GM12878 (cell line): ENCODE results near the gene AGBL4. TPM values are rescaled to one million over a fixed set of nuclear protein-coding genes. Genes with fewer than 3 reads are reported as not detected.

Source experiments
- ATAC-seq: fragments of 200-7000 bp; cut with Tn5 transposase; 3 replicates; pipeline ENCODE4 v1.9.1; 2020; ENCODE audit warnings: mild to moderate bottlenecking, moderate library complexity
- BruUV-seq: library from RNA; stranded (reverse); fragments of 400-500 nt; replicated peaks from 2 replicates; lab custom pipeline; 2021; lab: Mats Ljungman, UMichigan
- CTCF ChIA-PET: fragments of 300-600 bp; sonication (Branson Sonifier 250); formaldehyde crosslinking; extraction: SDS; loops from one replicate; lab custom pipeline; 2021; ENCODE audit warnings: inconsistent platforms; lab: Yijun Ruan, JAX
- POLR2A ChIA-PET: fragments of 350-600 bp; formaldehyde crosslinking; extraction: SDS; loops from one replicate; lab custom pipeline; 2021; ENCODE audit warnings: inconsistent platforms; lab: Charles Lee
- RAD21 ChIA-PET: fragments of 300-600 bp; sonication (Branson Sonifier 250); formaldehyde crosslinking; loops from one replicate; lab custom pipeline; 2023; ENCODE audit warnings: antibody characterized with exemption; ENCODE audit not compliant: unreplicated experiment; lab: Charles Lee
- SMC1A ChIA-PET: fragments of 300-600 bp; sonication (Branson Sonifier 250); formaldehyde crosslinking; loops from one replicate; lab custom pipeline; 2023; ENCODE audit not compliant: unreplicated experiment, uncharacterized antibody; lab: Charles Lee
- DNase-seq: peaks from one replicate; pipeline ENCODE4 v3.0.0-alpha.2; 2011; ENCODE audit warnings: low read depth, low spot score
- FAIRE-seq: peaks from 3 replicates; lab custom pipeline; 2011; peaks lifted over from hg19 to GRCh38; lab: Jason Lieb, UNC
- H2AFZ ChIP-seq: 2 replicates; pipeline ENCODE4 v1.6.0; 2011; ENCODE audit warnings: low read depth, low read length, control low read depth; ENCODE audit not compliant: control insufficient read depth
- H3K27ac ChIP-seq: 2 replicates; pipeline ENCODE4 v1.5.1; 2011; ENCODE audit warnings: control low read depth; ENCODE audit not compliant: control insufficient read depth, insufficient read depth
- H3K27me3 ChIP-seq, 2 experiments: replicated peaks in 1 of 2; 2 replicates each; pipeline versions ENCODE4 v1.6.0 to v1.6.1; 2011; ENCODE audit warnings: low read length in 1 of 2; ENCODE audit not compliant: control insufficient read depth in 2 of 2, insufficient read depth in 2 of 2
- H3K36me3 ChIP-seq, 2 experiments: 2 replicates each; pipeline ENCODE4 v1.5.1; 2011; ENCODE audit warnings: low read length in 1 of 2; ENCODE audit not compliant: control insufficient read depth in 2 of 2, insufficient read depth in 2 of 2
- H3K4me1 ChIP-seq: 2 replicates; pipeline ENCODE4 v1.6.1; 2011; ENCODE audit warnings: mild to moderate bottlenecking, low read length, moderate library complexity, mixed read lengths; ENCODE audit not compliant: control insufficient read depth, insufficient read depth
- H3K4me2 ChIP-seq: 2 replicates; pipeline ENCODE4 v1.6.0; 2011; ENCODE audit warnings: control low read depth; ENCODE audit not compliant: control insufficient read depth, insufficient read depth
- H3K4me3 ChIP-seq: fragments of 200-600 bp; sonication (generic); 2 replicates; pipeline ENCODE4 v1.5.1; 2016
- H3K79me2 ChIP-seq: 2 replicates; pipeline ENCODE4 v1.6.0; 2011; ENCODE audit warnings: low read length; ENCODE audit not compliant: control insufficient read depth, insufficient read depth
- H3K9ac ChIP-seq: 2 replicates; pipeline ENCODE4 v1.8.0; 2011; ENCODE audit warnings: low read length, control low read depth, mixed read lengths; ENCODE audit not compliant: control insufficient read depth, insufficient read depth
- H3K9me3 ChIP-seq: replicated peaks from 3 replicates; pipeline ENCODE4 v1.5.1; 2011; ENCODE audit warnings: mild to moderate bottlenecking, low read length; ENCODE audit not compliant: control insufficient read depth, insufficient read depth
- H4K20me1 ChIP-seq: 2 replicates; pipeline ENCODE4 v1.6.0; 2011; ENCODE audit not compliant: control insufficient read depth, insufficient read depth
- BACH1 ChIP-seq: fragments of 450-650 bp; IDR thresholded peaks from 2 replicates; pipeline ENCODE4 v1.6.1; 2017; ENCODE audit warnings: mild to moderate bottlenecking, borderline replicate concordance
- BCL3 ChIP-seq: IDR thresholded peaks from 2 replicates; pipeline ENCODE4 v1.6.1; 2011; ENCODE audit warnings: borderline replicate concordance, low read depth, mild to moderate bottlenecking, moderate library complexity, low read length; ENCODE audit not compliant: insufficient read depth, poor library complexity, severe bottlenecking
- CBX5 ChIP-seq: sonication (generic); IDR thresholded peaks from 2 replicates; pipeline ENCODE4 v1.6.1; 2016; ENCODE audit warnings: low read depth, moderate library complexity, mild to moderate bottlenecking, inconsistent platforms
- E4F1 ChIP-seq: fragments of 450-650 bp; IDR thresholded peaks from 2 replicates; pipeline ENCODE4 v1.6.1; 2018; ENCODE audit warnings: borderline replicate concordance, mild to moderate bottlenecking; ENCODE audit not compliant: partially characterized antibody
- MEF2A ChIP-seq: IDR thresholded peaks from 2 replicates; pipeline ENCODE4 v1.6.1; 2011; ENCODE audit warnings: low read depth, mild to moderate bottlenecking, low read length, moderate library complexity; ENCODE audit not compliant: insufficient read depth
- NBN ChIP-seq: fragments of 450-650 bp; IDR thresholded peaks from 2 replicates; pipeline ENCODE4 v1.6.1; 2016
- NFYB ChIP-seq: IDR thresholded peaks from 2 replicates; pipeline ENCODE4 v1.6.1; 2011; ENCODE audit warnings: low read depth, mild to moderate bottlenecking, low read length, improper control_type of control experiment, moderate library complexity; ENCODE audit not compliant: insufficient read depth
- STAT3 ChIP-seq: IDR thresholded peaks from 2 replicates; pipeline ENCODE4 v1.6.1; 2011; ENCODE audit warnings: low read depth, low read length, improper control_type of control experiment
- TCF3 ChIP-seq: IDR thresholded peaks from 2 replicates; pipeline ENCODE4 v1.6.1; 2012; ENCODE audit warnings: low read depth, mild to moderate bottlenecking, low read length, borderline replicate concordance; ENCODE audit not compliant: insufficient read depth
- TCF7 ChIP-seq: IDR thresholded peaks from 2 replicates; pipeline ENCODE4 v1.6.1; 2014; ENCODE audit warnings: antibody characterized with exemption, borderline replicate concordance
- ZNF24 ChIP-seq: fragments of 450-650 bp; IDR thresholded peaks from 2 replicates; pipeline ENCODE4 v1.6.1; 2017; ENCODE audit warnings: antibody characterized with exemption, mild to moderate bottlenecking
- ZNF687 ChIP-seq: fragments of 450-650 bp; IDR thresholded peaks from 2 replicates; pipeline ENCODE4 v1.6.1; 2017; ENCODE audit warnings: mild to moderate bottlenecking, moderate library complexity
- WGBS: methylation state at CpG from one replicate; pipeline ENCODE4 v1.1.6; 2016; ENCODE audit warnings: low lambda C conversion rate; ENCODE audit not compliant: insufficient replicate concordance, insufficient coverage; ENCODE audit errors: missing lambda C conversion rate; 5-methylcytosine and 5-hydroxymethylcytosine counted together
- in situ Hi-C: fragments of 300-500 bp; cut with MboI; formaldehyde crosslinking; loops from 9 replicates; pipeline ENCODE4 v1.14.3; 2018; ENCODE audit warnings: mixed read lengths
- intact Hi-C: fragments of 100-400 bp; cut with micrococcal nuclease; formaldehyde crosslinking; loops from one replicate; pipeline ENCODE4 v1.14.2; 2022; ENCODE audit not compliant: unreplicated experiment
- polyA plus RNA-seq, 11 experiments: library from polyadenylated mRNA; depleted of rRNA in 4 of 11; unstranded in 6 of 11; stranded (reverse) in 5 of 11; fragments of >200 nt; fragmentation: Nextera tagmentation in 4 of 11; fragmentation: Illumina TruSeq in 1 of 11; extraction: Ambion mirVana in 4 of 11; extraction: Trizol in 1 of 11; gene quantifications; 1 replicate in 1 of 11; 2 replicates in 10 of 11; pipeline versions ENCODE4 v1.2.1 to v1.2.3, GENCODE V29; 2011 to 2016; ENCODE audit warnings: inconsistent platforms in 2 of 11, missing spikeins in 2 of 11, low read depth in 1 of 11
- total RNA-seq, 4 experiments: library from RNA; depleted of rRNA in 3 of 4; stranded (reverse); fragments of >200 nt in 3 of 4; fragmentation: Illumina TruSeq in 1 of 4; extraction: Trizol in 1 of 4; gene quantifications; 2 replicates each; pipeline versions ENCODE4 v1.2.1 to v1.2.3, GENCODE V29; 2013 to 2021

AGBL4 gene
- total and polyA plus RNA-seq, 10 of the 15 experiments (the other 5 are each of a cell fraction or from before 2014, with no cell fraction given): 0.31 TPM; not detected in 9

- TF ChIP-seq ZNF687: no peak
- no peak for TF ChIP-seq NBN
These were observed 1407.0 kb downstream of the AGBL4 start (continued) for GRCh38 chr1:48616710-48617109.

GRCh38 chr1:48611841-48612240 lies 1411.9 kb downstream of the AGBL4 start:
- Histone ChIP-seq H3K79me2 (no peaks in the 10 kb centered on the region), H3K27ac (no peak overlapping the region), H3K4me1 (no peaks in the 10 kb centered on the region), H3K27me3 (peaks cover 0 to under 1% of the 10 kb centered on the region in 2 experiments; a peak in 2 of 4 replicates), H4K20me1 (no peaks in the 10 kb centered on the region), H3K4me3 (no peak overlapping the region), H3K9ac (no peak overlapping the region), H3K4me2 (no peak overlapping the region), H2AFZ (no peak overlapping the region), H3K36me3 (no peaks in the 10 kb centered on the region), H3K9me3 (no peaks in the 10 kb centered on the region)
- in situ Hi-C loops: no loop called here
- no peak for FAIRE-seq
- WGBS: 63% methylated on average over 2 of the region's 2 CpGs
- intact Hi-C loops: no loop called here
- ATAC-seq: no peak
- ChIA-PET POLR2A (no interaction called here), RAD21 (no interaction called here), CTCF (no interaction called here), SMC1A (no interaction called here)
- no TSS peak for BruUV-seq
- DNase-seq: no peak
- TF ChIP-seq TCF7 (no peak), TCF3 (no peak), CBX5 (no peak), E4F1 (no peak), NFYB (no peak), MEF2A (no peak), BACH1 (no peak), STAT3 (no peak), BCL3 (no peak), ZNF24 (no peak)
